HG02870 (cell line): ENCODE data around the gene VPS35.
"Not testable (repeated sequence)": the region's sequence is repeated elsewhere in the genome, so short reads cannot be mapped to it uniquely, and the experiment has no call there.

Experiments used
- ATAC-seq: cut with Tn5 transposase; IDR thresholded peaks from one replicate; pipeline ENCODE4 v1.9.1; 2021; ENCODE audit warnings: mild to moderate bottlenecking, moderate library complexity; ENCODE audit not compliant: unreplicated experiment

The VPS35 gene

GRCh38 chr16:46673320-46674013 is 15.5 kb downstream of the VPS35 start:
- no peak for ATAC-seq

- no peak for ATAC-seq
Measured at GRCh38 chr16:46662123-46662522, 26.9 kb downstream of the VPS35 start.

- peak; percentile 93 for ATAC-seq
Measured at GRCh38 chr16:46658925-46659324, 30.1 kb downstream of the VPS35 start.

- ATAC-seq: no peak
Measured at GRCh38 chr16:46651305-46651704, 37.7 kb downstream of the VPS35 start.

GRCh38 chr16:46650254-46650623 is 38.7 kb downstream of the VPS35 start:
- no peak for ATAC-seq

GRCh38 chr16:46649588-46650253 is 39.3 kb downstream of the VPS35 start:
- ATAC-seq: no peak

GRCh38 chr16:46648656-46649055 is 40.3 kb downstream of the VPS35 start:
- no peak for ATAC-seq

GRCh38 chr16:46638947-46639925 is 49.7 kb downstream of the VPS35 start:
- ATAC-seq: no peak

GRCh38 chr16:46632778-46633733 is 55.9 kb downstream of the VPS35 start:
- no peak for ATAC-seq

- no peak for ATAC-seq
Measured at GRCh38 chr16:46629331-46630219, 59.4 kb downstream of the VPS35 start.

GRCh38 chr16:46627746-46628145 is 61.2 kb downstream of the VPS35 start:
- no peak for ATAC-seq

GRCh38 chr16:46626681-46627080 is 62.3 kb downstream of the VPS35 start:
- not testable (repeated sequence) for ATAC-seq

- not testable (repeated sequence) for ATAC-seq
Measured at GRCh38 chr16:46624862-46625261, 64.1 kb downstream of the VPS35 start.

- ATAC-seq: not testable (repeated sequence)
Measured at GRCh38 chr16:46623707-46624106, 65.3 kb downstream of the VPS35 start.

- not testable (repeated sequence) for ATAC-seq
Measured at GRCh38 chr16:46623246-46623645, 65.7 kb downstream of the VPS35 start.

- ATAC-seq: no peak
Measured at GRCh38 chr16:46621934-46622676, 66.9 kb downstream of the VPS35 start.

- ATAC-seq: peak; percentile 91
Measured at GRCh38 chr16:46621006-46621933, 67.7 kb downstream of the VPS35 start, which contains the start of gene SHCBP1. TSS of gene SHCBP1 (minus strand) at chr16:46621379. CDS start at chr16:46621359, 20 bp downstream.
